ENCODE results near the gene CIC. TPM values are rescaled to one million over a fixed set of nuclear protein-coding genes. Genes with fewer than 3 reads are reported as not detected.

Gene CIC
- total and polyA plus RNA-seq, 9 of the 15 experiments (the other 6 are each of a cell fraction or from before 2014, with no cell fraction given): 0.07 to 44.7 (median 8.6) TPM

- TF ChIP-seq E2F6 (IDR thresholded peaks at IDR 0.05; ENCODE audit: borderline replicate concordance in 1 of 2, extremely low read depth in 1 of 2, insufficient read depth in 1 of 2, insufficient read length in 1 of 2, low read depth in 1 of 2, low read length in 1 of 2, poor library complexity in 1 of 2, severe bottlenecking in 1 of 2) (peak in 1 of 2 experiments; percentile 6), DPF2 (IDR thresholded peaks at IDR 0.05) (peak; percentile 27; the same call in 1 of the 2 replicates), BHLHE40 (IDR thresholded peaks at IDR 0.05; ENCODE audit: low read length) (peak; percentile 23; the same call in 1 of the 2 replicates), YY1 (IDR thresholded peaks at IDR 0.05; ENCODE audit: borderline replicate concordance in 1 of 3, control insufficient read depth in 1 of 3, extremely low read depth in 1 of 3, insufficient read depth in 3 of 3, insufficient read length in 1 of 3, insufficient replicate concordance in 2 of 3, low read depth in 1 of 3, low read length in 2 of 3) (no peak), ARHGAP35 (IDR thresholded peaks at IDR 0.05; ENCODE audit: partially characterized antibody) (peak; percentile 29), CBFA2T2 (conservative IDR thresholded peaks at IDR 0.05) (no peak)
- TF ChIP-seq, protein P1, sequence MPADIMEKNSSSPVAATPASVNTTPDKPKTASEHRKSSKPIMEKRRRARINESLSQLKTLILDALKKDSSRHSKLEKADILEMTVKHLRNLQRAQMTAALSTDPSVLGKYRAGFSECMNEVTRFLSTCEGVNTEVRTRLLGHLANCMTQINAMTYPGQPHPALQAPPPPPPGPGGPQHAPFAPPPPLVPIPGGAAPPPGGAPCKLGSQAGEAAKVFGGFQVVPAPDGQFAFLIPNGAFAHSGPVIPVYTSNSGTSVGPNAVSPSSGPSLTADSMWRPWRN (IDR thresholded peaks at IDR 0.05; ENCODE audit: low read depth): no peak
These were observed 15.7 kb downstream of the CIC start (continued) for GRCh38 chr19:42284591-42285341.
